ENCODE results near the gene EXOSC5.
"Not testable (repeated sequence)": the region's sequence is repeated elsewhere in the genome, so short reads cannot be mapped to it uniquely, and the experiment has no call there.

Gene EXOSC5

GRCh38 chr19:41366089-41366488 is 31.1 kb downstream of the EXOSC5 start:
- no peak for DNase-seq (ENCODE audit: low read depth)

DNA sequence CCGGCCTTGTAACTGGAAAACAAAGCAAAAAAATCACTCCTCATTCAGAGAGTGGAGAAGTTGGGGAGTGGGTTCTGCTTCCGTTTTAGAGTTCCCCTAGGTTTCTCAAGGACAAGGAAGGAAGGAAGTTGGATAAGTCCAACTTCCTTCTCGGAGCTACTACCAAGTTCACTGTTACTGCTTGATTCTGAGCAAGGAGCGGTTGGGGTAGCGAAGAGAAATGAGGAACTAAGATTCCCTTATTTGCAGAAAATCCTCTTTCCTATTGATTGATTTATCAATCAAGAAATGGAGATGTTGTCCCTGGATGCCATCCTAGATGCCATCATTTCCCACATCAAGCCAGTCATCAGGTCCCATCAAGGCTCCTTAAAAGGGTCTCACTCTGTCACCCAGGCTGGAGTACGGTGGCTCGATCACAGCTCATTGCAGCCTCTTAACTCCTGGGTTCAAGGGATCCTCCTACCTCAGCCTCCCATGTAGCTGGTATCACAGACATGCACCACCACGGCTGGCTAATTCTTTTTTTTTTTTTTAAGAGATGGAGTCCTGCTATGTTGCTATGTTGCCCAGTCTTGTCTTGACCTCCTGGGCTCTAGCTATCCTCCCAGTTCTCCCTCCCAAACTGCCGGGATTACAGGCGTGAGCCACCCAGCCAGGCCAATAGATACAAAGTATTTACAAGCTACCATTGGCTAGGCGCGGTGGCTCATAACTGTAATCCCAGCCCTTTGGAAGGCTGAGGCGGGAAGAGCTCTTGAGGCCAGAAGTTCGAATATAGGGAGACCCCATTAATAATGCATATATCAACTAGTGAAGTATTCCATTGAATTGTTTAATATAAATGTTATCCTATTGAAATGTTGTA is 32.4 kb downstream of the EXOSC5 start:
- no peak for DNase-seq (ENCODE audit: low read depth)

- DNase-seq (ENCODE audit: low read depth): peak; percentile 96
These were observed 33.2 kb downstream of the EXOSC5 start, which contains the start of gene B9D2 for GRCh38 chr19:41363753-41364523. Gene B9D2, minus strand, starts transcription at chr19:41364149. Its CDS starts 630 bp downstream, at chr19:41363519.

GRCh38 chr19:41363371-41363752 is 33.8 kb downstream of the EXOSC5 start:
- no peak for DNase-seq (ENCODE audit: low read depth)

- DNase-seq (ENCODE audit: low read depth): no peak
These were observed 34.9 kb downstream of the EXOSC5 start for GRCh38 chr19:41362143-41362847.

DNA sequence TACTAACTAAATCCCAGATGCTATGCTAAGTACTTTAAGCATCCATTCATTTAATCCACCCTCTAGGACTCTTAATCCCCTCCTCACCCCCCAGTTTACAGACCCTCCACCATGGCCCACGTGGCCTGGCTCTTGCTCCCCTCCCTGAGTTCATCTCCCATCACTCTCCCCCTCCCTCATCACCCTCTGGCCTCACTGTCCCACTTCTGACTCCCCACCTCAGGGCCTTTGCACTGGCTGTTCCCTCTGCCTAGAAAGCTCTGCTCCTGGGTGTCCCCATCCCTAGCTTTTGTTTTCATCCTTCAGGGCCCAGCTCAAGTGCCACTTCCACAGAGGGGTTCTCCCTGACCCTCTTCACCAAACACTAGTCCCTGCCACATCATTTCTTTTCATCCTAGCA is 37.4 kb downstream of the EXOSC5 start:
- no peak for DNase-seq (ENCODE audit: low read depth)

- DNase-seq (ENCODE audit: low read depth): no peak
These were observed 39.4 kb downstream of the EXOSC5 start for GRCh38 chr19:41357746-41358145.

DNA sequence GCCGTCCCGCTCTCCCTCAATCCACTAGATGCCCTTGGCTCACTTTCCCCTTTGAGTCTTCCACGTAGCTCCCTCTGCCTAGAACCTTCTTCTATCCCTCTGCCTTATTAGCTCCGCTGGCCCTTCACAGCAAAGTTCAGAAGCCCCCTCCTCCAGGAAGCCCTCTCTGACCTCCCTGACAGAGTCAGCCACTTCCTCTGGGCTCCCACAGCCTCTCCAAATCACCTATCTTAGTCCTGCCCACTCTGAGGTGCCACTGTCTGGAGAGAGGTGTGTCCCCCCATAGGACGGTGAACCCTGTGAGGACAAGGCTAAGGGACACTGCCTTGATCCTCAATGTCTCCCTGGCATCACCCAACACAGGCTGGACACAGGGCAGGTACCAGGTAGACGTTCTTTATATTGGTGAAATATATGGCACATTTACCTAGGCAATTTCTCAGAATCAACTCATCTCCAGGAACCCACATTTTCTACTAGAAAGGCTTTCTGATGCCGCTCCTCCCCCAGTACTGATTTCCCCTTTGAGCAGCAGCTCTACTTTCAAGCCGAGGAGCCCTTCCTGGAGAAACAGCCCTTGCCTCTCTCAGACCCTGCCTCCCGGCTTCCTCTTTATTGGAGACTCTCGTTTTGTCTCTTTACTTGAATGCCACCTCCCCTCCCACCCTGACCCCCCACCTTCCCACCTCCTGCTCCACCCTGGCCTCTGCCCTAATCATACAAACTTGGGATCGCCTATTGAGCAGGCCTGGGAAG is 40.0 kb downstream of the EXOSC5 start:
- no peak for DNase-seq (ENCODE audit: low read depth)

GRCh38 chr19:41355802-41356201 is 41.4 kb downstream of the EXOSC5 start:
- no peak for DNase-seq (ENCODE audit: low read depth)

GRCh38 chr19:41355035-41355434 is 42.1 kb downstream of the EXOSC5 start:
- no peak for DNase-seq (ENCODE audit: low read depth)

GRCh38 chr19:41354343-41354953 is 42.7 kb downstream of the EXOSC5 start:
- no peak for DNase-seq (ENCODE audit: low read depth)

DNA sequence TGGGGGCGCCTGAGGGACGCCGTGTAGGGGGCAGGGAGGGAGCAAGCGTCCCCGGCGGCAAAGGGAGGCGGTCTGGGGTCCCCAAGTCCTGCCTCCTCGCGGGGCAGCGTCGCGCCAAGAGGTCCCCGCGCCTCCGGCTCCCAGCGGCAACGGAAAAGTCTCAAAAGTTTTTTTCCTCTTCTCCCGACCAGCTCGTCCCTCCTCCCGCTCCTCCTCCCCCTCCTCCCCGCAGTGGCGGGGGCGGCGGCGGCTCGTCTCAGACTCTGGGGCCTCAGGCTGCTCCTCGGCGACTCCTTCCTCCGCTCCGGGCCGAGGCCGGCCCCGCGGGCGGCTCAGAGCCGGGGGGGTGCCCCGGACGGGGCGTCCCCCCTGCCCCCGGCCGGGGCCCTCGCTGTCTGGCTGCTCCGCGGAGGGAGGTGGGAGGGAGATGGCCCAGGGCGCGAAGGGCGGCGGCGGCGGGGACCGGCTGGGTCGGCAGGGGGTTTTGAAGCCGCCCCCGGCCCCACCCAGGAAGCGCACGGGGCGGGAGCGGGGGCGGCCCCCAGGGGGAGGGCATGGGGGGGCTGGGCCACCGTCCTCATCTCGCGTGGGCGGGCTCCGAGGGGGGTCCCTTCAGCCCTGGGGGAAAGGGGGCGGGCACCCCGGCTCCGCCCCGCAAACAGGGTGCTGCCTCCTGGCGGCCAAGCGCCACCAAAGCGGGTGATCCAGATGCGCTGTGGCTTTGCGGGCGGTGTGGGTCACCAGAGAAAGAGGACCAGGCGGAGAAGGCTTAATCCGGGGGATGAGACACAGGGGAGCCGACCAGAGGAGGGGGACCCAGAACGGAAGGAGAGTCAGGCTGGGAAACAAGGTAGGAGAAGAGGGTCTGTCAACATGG is 43.5 kb downstream of the EXOSC5 start, which contains the start of gene TGFB1:
TGFB1 (minus strand) TSS at position 457 of the 877 bp plus-strand sequence. CDS start 878 bp downstream, outside the sequence.
- peak; percentile 92 for DNase-seq (ENCODE audit: low read depth)

GRCh38 chr19:41352609-41353465 is 44.3 kb downstream of the EXOSC5 start:
- DNase-seq (ENCODE audit: low read depth): peak; percentile 65

DNA sequence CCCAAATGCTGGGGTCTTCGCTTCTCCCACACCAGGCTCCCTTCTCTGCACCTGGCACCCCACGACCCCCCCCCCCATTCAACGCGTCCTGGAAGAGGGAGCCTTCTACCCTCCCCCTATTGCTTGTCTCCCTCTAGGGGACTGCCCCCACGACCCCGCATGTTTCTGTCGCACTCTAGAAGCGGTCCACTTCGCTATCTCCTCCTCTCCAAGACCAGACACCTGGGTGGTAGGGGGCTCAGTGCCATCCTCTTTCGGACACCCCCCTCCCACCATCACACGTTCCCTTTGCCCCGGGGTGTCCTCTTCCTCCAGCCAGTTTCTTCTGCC is 44.9 kb downstream of the EXOSC5 start:
- no peak for DNase-seq (ENCODE audit: low read depth)

DNA sequence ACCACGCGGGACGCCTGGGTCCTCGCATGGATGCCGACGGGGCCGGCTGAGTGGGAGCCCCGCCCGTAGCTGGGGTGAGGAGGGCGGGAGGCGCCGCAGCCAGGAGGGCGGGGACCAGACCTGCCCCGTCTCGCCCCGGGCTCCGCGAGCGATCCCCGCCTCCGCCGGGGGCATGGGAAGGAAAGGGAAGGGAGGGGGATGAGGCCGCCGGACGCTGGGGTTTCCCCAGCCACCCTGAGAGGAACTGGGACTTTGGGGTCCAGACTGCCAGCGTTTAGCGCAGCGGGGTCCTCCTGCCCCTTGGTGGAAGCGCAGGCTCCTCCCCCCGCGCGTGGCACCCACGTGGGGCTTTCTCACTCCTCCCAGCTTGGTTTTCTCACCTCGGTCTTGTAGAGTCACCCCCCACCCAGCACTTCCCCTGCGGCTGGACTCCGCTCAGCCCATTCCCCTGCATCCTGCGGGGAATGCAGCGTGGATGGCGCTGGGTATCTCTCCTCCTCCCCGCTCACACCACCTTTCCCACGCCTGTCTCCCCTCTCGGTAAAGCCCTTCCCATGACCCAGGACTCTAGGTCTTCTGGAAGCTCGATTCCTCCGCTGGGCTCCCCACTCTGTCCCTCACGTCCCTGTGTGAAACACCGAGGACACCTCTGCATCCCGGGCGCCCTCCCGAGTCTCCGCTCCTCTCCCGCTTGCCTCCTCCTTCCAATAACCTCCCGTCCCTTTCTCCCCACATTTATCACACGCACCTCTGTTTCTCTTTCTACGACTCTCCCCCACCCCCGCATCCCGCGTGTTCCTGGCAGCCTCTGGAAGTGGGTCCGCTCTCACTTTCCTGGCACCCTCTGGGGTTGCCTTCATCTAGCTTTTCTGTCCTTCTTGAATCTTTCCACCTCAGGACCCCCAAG is 45.6 kb downstream of the EXOSC5 start:
- peak; percentile 78 for DNase-seq (ENCODE audit: low read depth)

DNA sequence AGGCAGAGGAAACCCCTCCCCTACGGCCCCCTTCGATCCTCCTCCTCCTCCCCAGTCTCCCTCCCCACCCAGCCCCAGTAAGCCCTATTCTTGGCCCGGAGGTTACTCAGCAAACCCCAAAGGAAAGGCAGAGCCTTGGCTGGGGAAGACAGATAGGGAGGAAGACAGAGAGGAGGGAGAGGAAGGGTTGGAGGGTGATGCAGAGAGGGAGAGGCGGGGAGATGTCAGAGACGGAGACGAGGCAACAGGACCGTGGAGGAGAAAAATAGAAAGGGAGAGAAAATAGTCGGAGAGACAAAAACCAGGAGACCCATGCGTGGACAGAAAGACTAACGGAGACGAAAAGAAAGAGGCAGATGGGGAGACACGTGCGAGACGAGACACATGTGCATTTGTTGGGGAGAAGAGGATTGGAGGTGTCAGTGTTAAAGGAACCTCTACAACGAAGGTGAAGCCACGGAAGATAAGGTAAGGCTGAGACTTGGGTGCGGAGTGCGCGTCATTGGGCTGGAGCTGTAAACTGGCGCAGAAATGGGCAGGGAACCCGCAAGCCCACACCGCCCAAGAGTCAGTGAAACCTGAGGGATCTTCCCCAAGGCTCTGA is 46.3 kb downstream of the EXOSC5 start:
- no peak for DNase-seq (ENCODE audit: low read depth)

- DNase-seq (ENCODE audit: low read depth): not testable (repeated sequence)
These were observed 50.2 kb downstream of the EXOSC5 start for GRCh38 chr19:41346916-41347315.

- no peak for DNase-seq (ENCODE audit: low read depth)
These were observed 53.0 kb downstream of the EXOSC5 start for GRCh38 chr19:41344162-41344561.

Data from T follicular helper cell (primary cell).